ENCODE measurements around the gene WWOX.

DNA sequence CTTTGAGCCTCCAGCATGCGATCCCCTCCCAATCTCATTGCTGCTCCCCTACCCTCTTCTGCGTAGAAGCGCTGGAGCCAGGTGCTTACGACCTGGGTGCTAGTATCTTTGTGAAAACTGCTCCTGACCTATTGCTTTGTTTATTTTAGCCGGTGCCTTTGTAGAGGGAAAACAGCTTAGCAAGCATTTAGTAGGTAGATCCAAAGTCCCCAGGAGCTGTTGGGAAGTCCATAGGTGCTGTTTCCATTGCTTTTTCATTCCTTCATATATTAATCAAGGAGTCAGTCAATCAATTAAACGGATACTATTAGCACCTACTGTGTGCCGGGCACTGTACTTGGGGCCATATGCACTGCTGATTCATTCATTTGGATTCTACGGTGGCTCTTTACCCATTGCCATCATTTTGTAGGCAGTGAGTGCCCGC lies 497.6 kb downstream of the WWOX start:
- TF ChIP-seq POLR2AphosphoS5 (IDR thresholded peaks at IDR 0.05; ENCODE audit: insufficient read depth, low read depth, low read length) (no peak), EZH2 (IDR thresholded peaks at IDR 0.05; ENCODE audit: borderline replicate concordance, low read depth, low read length, severe bottlenecking) (no peak), JUN (IDR thresholded peaks at IDR 0.05; ENCODE audit: borderline replicate concordance, insufficient read depth, insufficient read length, low read depth) (no peak), POLR2A (IDR thresholded peaks at IDR 0.05; ENCODE audit: low read depth, low read length) (no peak), FOS (IDR thresholded peaks at IDR 0.05; ENCODE audit: borderline replicate concordance, insufficient read depth, low read length) (no peak), GATA2 (IDR thresholded peaks at IDR 0.05; ENCODE audit: insufficient read depth, insufficient read length, low read depth, low read length) (no peak), MYC (IDR thresholded peaks at IDR 0.05; ENCODE audit: low read depth, low read length) (no peak)
- TF ChIP-seq, protein P1, sequence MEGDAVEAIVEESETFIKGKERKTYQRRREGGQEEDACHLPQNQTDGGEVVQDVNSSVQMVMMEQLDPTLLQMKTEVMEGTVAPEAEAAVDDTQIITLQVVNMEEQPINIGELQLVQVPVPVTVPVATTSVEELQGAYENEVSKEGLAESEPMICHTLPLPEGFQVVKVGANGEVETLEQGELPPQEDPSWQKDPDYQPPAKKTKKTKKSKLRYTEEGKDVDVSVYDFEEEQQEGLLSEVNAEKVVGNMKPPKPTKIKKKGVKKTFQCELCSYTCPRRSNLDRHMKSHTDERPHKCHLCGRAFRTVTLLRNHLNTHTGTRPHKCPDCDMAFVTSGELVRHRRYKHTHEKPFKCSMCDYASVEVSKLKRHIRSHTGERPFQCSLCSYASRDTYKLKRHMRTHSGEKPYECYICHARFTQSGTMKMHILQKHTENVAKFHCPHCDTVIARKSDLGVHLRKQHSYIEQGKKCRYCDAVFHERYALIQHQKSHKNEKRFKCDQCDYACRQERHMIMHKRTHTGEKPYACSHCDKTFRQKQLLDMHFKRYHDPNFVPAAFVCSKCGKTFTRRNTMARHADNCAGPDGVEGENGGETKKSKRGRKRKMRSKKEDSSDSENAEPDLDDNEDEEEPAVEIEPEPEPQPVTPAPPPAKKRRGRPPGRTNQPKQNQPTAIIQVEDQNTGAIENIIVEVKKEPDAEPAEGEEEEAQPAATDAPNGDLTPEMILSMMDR (IDR thresholded peaks at IDR 0.05; ENCODE audit: extremely low read depth in 1 of 2, insufficient read depth in 1 of 2, low read depth in 1 of 2, low read length in 2 of 2), result no peak
- TF ChIP-seq, protein P2, sequence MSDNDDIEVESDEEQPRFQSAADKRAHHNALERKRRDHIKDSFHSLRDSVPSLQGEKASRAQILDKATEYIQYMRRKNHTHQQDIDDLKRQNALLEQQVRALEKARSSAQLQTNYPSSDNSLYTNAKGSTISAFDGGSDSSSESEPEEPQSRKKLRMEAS (IDR thresholded peaks at IDR 0.05; ENCODE audit: insufficient read depth, insufficient read length), result no peak
